GM18498 (cell line): ENCODE data around the gene ARHGAP10.
"Not testable (repeated sequence)": the region's sequence is repeated elsewhere in the genome, so short reads cannot be mapped to it uniquely, and the experiment has no call there.

ENCODE experiments used
- ATAC-seq: cut with Tn5 transposase; IDR thresholded peaks from one replicate; pipeline ENCODE4 v1.9.1; 2021; ENCODE audit warnings: mild to moderate bottlenecking, moderate library complexity; ENCODE audit not compliant: unreplicated experiment

The ARHGAP10 gene

GRCh38 chr4:147891476-147892115, 159.7 kb downstream of the ARHGAP10 start:
- ATAC-seq = no peak

- no peak for ATAC-seq
These were observed 167.6 kb downstream of the ARHGAP10 start for GRCh38 chr4:147899512-147899911.

DNA sequence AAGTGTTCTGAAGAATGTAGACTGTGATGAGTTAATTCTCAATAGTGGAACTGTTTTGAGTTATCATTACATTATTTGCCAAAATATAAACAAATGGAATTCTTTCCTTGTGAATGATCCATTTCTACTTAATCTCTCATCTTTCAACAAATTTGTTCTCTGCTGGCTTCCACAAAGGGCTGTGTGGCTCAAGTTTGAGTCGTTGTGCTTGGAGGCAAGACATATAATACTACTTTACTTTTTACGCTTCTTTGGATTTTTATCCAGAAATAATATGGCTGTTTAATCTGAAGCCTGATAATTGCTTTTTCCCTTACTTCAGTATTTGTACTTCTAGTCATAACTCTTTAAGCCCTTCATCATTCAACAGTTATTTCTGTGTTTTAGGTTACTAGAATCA, 169.5 kb downstream of the ARHGAP10 start:
- ATAC-seq = no peak

DNA sequence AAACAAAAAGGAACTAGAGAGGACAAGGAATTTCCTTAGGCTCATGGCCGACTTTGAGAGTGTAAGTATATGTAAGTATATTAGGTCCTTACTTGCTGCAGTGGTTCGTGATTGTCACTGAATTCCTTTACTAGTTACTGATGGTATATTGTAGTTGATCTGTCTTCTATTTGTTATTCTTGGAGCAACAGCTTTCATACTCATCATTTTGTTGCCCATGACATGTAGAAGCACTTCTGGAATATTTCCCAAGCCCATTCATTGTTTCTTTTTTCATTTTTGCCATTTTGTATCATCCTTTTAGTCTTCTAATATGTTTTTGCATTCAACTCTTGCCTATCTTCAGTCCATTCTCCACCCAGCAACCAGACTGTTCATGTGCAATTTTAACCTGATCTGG, 170.0 kb downstream of the ARHGAP10 start:
- no peak for ATAC-seq

DNA sequence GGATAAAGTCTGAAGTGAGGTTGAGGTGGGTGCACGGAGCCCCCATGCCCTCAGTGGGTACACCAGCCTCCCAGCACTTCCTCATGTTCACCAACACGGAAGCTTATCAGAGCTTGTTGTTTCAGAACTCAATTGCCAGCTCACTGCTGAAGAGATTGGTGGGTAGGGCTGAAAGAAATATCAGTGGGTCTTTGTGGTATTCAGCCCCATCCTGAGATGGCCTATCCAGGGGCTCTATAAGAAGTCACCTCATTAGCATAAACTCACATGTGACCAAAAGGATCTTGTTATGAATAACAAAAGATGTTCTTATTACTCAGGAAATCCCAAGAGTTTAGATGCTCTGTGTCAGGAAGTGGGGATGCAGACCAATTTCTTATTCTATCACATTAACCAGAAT, 177.3 kb downstream of the ARHGAP10 start:
- no peak for ATAC-seq

DNA sequence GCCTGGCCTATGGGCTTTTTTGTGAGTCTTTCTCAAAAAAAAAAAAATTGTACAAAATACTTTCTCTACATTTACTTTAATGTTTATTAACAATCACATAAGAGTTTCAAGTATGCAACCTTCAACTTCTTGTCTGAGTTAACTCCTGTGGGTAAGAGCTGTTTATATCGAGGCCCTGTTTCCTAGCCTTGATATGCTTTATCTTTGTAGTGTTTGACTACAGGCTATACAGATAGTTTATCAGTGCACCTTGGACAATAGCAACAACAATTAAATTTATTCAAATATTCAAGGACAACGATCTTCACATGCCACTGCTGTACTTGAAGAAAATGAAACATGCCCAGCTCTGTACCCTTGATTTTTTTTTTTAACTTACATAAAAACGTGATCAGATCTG, 178.4 kb downstream of the ARHGAP10 start:
- no peak for ATAC-seq

- ATAC-seq = not testable (repeated sequence)
These were observed 180.2 kb downstream of the ARHGAP10 start for GRCh38 chr4:147912106-147912505.

- ATAC-seq = no peak
These were observed 181.2 kb downstream of the ARHGAP10 start for GRCh38 chr4:147913137-147913536.

DNA sequence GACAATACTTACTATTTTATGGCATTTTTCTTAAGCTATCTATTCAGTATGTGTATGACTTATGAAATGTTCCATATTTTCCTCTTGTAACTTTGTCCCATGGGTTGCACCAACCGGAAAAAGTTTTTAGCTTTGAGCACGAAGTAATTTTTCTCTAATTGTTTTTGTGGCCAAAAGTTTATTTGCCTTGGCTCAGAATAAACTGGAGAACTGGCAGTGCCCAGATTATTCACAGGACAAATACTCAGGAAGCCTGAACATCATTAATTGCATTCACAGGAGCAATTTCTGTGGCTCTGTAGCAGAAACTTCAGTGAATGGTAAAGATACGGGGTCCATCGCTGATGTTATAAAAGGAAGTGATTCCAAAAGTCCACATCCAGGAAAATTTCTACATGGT, 184.5 kb downstream of the ARHGAP10 start:
- ATAC-seq = no peak

DNA sequence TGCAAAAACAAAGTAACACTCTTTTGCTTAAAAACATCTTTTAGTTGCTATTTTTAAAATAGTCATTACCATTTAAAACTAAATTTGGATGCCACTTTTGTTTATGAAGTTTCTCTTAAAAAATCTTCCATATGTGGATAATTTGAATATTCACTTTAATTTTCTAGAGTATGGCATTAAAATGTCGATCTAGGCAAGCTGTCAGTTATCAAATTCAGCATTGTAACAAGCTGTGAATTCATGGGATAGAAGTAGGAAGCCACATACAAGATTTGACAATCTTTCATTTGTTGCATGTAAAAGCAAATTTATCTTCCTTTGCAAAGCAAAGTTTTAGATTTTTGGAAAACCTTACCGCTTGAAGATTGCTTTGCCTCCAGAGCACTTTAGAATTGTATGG, 191.5 kb downstream of the ARHGAP10 start:
- ATAC-seq = no peak

DNA sequence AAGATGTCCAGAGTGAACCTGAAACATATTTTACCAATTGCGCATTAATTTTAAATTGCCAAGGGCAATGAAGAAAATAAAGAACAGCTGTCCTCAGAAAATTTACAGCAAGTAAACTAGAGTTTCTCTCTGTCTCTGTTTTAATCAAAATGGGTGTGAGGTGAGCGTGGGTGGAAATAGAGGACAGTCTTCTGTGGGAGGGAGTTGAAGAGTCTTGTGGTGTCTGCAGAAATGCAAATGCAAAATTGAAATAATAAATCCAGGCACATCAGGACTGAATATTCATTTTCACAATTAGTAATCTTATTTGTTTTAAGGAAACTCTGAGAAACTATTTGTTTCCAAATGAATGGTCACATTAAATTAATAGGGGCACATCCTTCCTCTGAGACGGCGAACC, 192.0 kb downstream of the ARHGAP10 start:
- peak; percentile 50 for ATAC-seq

GRCh38 chr4:147924604-147925412, 192.9 kb downstream of the ARHGAP10 start:
- ATAC-seq = no peak

GRCh38 chr4:147927377-147928137, 195.7 kb downstream of the ARHGAP10 start:
- no peak for ATAC-seq

- ATAC-seq = no peak
These were observed 196.5 kb downstream of the ARHGAP10 start for GRCh38 chr4:147928400-147928799.

GRCh38 chr4:147929746-147930145, 197.9 kb downstream of the ARHGAP10 start:
- ATAC-seq = no peak

GRCh38 chr4:147933316-147933715, 201.4 kb downstream of the ARHGAP10 start:
- no peak for ATAC-seq

GRCh38 chr4:147933779-147934178, 201.9 kb downstream of the ARHGAP10 start:
- ATAC-seq = no peak

- ATAC-seq = no peak
These were observed 206.6 kb downstream of the ARHGAP10 start for GRCh38 chr4:147938496-147938895.

GRCh38 chr4:147940171-147940570, 208.3 kb downstream of the ARHGAP10 start:
- no peak for ATAC-seq

- no peak for ATAC-seq
These were observed 209.5 kb downstream of the ARHGAP10 start for GRCh38 chr4:147941373-147941772.

DNA sequence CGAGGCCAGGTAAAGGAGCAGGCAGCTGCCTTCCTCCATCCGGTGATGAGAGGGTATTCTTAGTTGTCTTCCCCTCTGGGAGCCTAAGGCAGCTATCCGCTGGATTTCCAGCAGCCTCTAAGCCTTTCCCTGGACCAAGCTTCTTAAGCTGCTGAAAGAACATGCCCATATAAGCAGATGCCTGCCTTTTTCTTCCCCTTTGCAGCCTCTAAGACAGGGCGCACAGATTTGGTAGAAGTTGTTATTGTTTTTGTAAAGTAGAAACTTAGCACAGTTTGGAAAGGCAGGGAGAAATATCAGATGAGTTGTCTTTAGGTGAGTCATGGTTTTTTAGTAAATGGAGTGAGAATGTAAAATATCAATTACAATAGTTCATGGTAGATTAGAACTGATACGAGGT, 210.8 kb downstream of the ARHGAP10 start:
- ATAC-seq = peak; percentile 49

- peak; percentile 93 for ATAC-seq
These were observed 211.3 kb downstream of the ARHGAP10 start for GRCh38 chr4:147943159-147943638.
